Omental fat pad (tissue), 4 donors: ENCODE results near the gene TBC1D22A. TPM values are rescaled to one million over a fixed set of nuclear protein-coding genes. Genes with fewer than 3 reads are reported as not detected.

ENCODE experiments used
- ATAC-seq: fragments of 150-250 bp; one replicate; pipeline ENCODE4 v1.9.1; 2016; ENCODE audit warnings: mild to moderate bottlenecking, moderate library complexity; ENCODE audit not compliant: low FRiP score
- DNase-seq: peaks from one replicate; pipeline ENCODE4 v3.0.0-alpha.2; 2019; ENCODE audit warnings: low spot score
- CTCF ChIP-seq, 3 donors: fragments of 450-650 bp; IDR thresholded peaks; one replicate each; pipeline ENCODE4 v1.5.1; 2016 to 2017; ENCODE audit warnings: antibody characterized with exemption in 3 of 3, mild to moderate bottlenecking in 3 of 3, moderate library complexity in 2 of 3
- total RNA-seq, 4 donors: library from RNA; depleted of rRNA; stranded (reverse); fragments of >200 nt; gene quantifications; one replicate each; pipeline ENCODE4 v1.1.0, GENCODE V29; 2016

TBC1D22A gene
- total RNA-seq, 4 donors from 2014 or later: 21.3 to 31.2 (median 24.5) TPM

GRCh38 chr22:46972256-46972655 lies 209.8 kb downstream of the TBC1D22A start:
- DNase-seq (no peak), ATAC-seq (no peak)
- TF ChIP-seq CTCF (IDR thresholded peaks at IDR 0.05): no peak

DNA sequence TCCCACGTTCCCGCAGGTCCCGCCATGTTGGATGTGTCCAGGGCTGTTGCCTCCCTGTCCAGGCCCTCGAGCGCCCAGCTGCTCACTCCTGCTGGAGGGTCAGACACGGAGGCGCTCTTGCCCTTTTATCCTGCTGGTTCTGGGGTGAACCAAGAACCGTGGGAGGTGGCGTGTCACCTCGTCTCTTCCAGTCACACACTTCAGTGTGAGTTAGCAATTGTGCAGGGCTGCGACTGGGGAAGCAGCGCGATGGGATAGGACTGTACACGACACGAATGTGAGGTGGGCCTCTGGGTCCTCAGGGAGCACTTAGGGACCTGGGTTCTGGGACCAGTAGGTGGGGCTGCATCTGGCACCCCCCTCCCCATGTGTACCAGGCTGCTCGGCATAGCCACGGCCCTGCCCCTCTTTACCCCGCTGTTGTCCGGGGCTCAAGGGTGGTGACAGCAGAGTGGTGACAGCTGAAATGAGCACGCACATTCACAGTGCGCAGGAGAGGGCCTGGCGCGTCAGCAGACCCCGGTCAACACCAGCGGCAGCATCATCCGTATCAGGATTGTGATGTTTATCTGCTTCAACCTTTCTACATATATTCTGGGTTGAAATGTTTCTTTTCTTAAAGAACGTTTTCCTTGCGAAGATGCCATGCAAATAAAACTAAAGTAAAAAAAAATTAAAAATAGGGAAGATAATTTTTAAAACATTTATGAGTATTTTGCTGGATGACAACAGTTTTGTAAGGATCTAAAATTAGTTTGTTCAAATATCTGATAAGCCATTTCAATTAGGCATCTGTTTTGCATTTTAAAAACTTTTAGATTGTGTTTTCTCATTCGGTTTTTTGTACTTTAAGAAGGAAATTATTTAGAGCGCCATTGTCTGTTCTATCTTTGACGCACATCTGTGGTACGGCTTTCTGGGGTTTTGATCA lies 210.7 kb downstream of the TBC1D22A start:
- ATAC-seq: no peak
- DNase-seq: no peak
- TF ChIP-seq CTCF (IDR thresholded peaks at IDR 0.05): no peak

DNA sequence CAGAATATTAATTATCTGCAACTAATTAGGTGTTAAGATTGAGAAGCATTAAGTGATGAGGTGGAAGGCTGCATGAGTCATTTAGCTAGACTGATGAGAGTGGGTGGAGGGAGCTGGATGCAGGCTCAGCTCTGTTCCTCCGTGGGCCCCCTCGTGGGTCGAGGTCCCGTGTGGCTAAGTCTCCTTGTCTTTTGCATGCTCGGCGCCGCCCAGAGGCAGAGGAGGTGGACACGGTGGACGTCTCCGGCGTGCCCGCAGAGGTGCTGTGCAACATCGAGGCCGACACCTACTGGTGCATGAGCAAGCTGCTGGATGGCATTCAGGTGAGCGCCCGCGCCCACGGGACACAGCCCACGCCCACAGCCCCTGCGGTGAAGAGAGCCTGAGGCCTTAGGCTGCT lies 211.6 kb downstream of the TBC1D22A start:
- ATAC-seq (no peak), DNase-seq (no peak)
- no peak for TF ChIP-seq CTCF (IDR thresholded peaks at IDR 0.05)

GRCh38 chr22:46974631-46975585 lies 212.5 kb downstream of the TBC1D22A start:
- DNase-seq: no peak
- TF ChIP-seq CTCF (IDR thresholded peaks at IDR 0.05): no peak
- ATAC-seq: no peak

DNA sequence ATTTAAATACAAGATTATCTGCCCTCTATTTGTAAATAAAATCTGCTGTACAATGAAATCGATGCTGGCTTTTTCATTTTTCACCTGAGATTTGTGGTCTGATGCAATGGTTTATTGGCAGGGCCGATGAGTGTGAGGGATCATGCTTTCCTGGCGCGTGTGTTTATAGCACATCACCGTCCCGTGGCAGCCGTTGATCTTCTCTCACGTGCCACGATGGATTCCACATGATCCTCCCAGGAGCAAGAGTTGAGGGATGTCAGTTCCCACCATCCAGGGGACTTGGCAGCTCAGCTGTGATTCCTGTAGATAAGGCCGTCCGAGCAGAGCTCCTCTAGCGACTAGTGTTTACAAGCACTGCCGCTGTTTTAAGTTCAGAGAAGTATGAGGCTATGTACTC lies 213.7 kb downstream of the TBC1D22A start:
- DNase-seq: no peak
- ATAC-seq: no peak
- no peak for TF ChIP-seq CTCF (IDR thresholded peaks at IDR 0.05)

- DNase-seq (no peak), ATAC-seq (no peak)
- TF ChIP-seq CTCF (IDR thresholded peaks at IDR 0.05): no peak
These were observed 214.1 kb downstream of the TBC1D22A start for GRCh38 chr22:46976598-46976997.
